HG03066 (cell line): Measurements from ENCODE around the gene INTS15.

Source experiments
- ATAC-seq: cut with Tn5 transposase; IDR thresholded peaks from one replicate; pipeline ENCODE4 v1.9.1; 2021; ENCODE audit warnings: low read depth; ENCODE audit not compliant: unreplicated experiment

The INTS15 gene

GRCh38 chr7:6655636-6656385, 66.0 kb downstream of the INTS15 start:
- ATAC-seq = no peak

GRCh38 chr7:6656413-6656812, 66.6 kb downstream of the INTS15 start:
- ATAC-seq = no peak
